ENCODE data around the gene R3HDM4. TPM values are rescaled to one million over a fixed set of nuclear protein-coding genes. Genes with fewer than 3 reads are reported as not detected.

R3HDM4 gene
- total RNA-seq, 5 donors from 2014 or later (not counting 1 experiment from before 2014, with no cell fraction given): 190 to 252 (median 220) TPM

- no peak overlapping the region for H3K4me3 ChIP-seq (ENCODE audit: control insufficient read depth in 1 of 2, extremely low read depth in 1 of 2, low read length in 1 of 2)
- no peak overlapping the region for H3K4me3 Mint-ChIP-seq
- ChIA-PET POLR2A (no interaction called here), CTCF (interaction anchor here in 1 of 2 donors (0.6 kb wide), 1 partner anchor 79 kb away, joined by 5 read pairs; no protein-coding TSS in a partner anchor)
- no peak overlapping the region for H3K27ac Mint-ChIP-seq
- peaks cover 2 to 27% of the 10 kb centered on the region in 2 experiments for H3K4me1 ChIP-seq (ENCODE audit: control insufficient read depth in 1 of 2, extremely low read depth in 1 of 2, insufficient read depth in 2 of 2, low read length in 2 of 2)
- H3K27me3 Mint-ChIP-seq: no peaks in the 10 kb centered on the region
- no peaks in the 10 kb centered on the region for H3K9me3 ChIP-seq
- 83% methylated on average over 15 of the region's 27 CpGs for whole genome bisulfite sequencing (ENCODE audit: insufficient coverage)
- DNase-seq: no peak
- H3K36me3 ChIP-seq (ENCODE audit: control insufficient read depth in 2 of 2, extremely low read depth in 1 of 2, insufficient read depth in 1 of 2, low read length in 1 of 2): no peaks in the 10 kb centered on the region
- ATAC-seq (replicated peaks in 1 of 4): no peak
- H3K9me3 Mint-ChIP-seq: no peaks in the 10 kb centered on the region
- H3K27ac ChIP-seq (ENCODE audit: low read length): no peak overlapping the region
- no peaks in the 10 kb centered on the region for H3K36me3 Mint-ChIP-seq
- H3K4me1 Mint-ChIP-seq: peaks cover 9 to 13% (median 12%) of the 10 kb centered on the region in 3 donors
- no peaks in the 10 kb centered on the region for H3K27me3 ChIP-seq (replicated peaks in 1 of 2; ENCODE audit: control insufficient read depth in 2 of 2, extremely low read depth in 1 of 2, insufficient read depth in 2 of 2, low read length in 1 of 2)
Measured at GRCh38 chr19:956766-957440, 43.9 kb upstream of the R3HDM4 start.

GRCh38 chr19:955803-956765 lies 43.1 kb upstream of the R3HDM4 start:
- no peaks in the 10 kb centered on the region for H3K27me3 Mint-ChIP-seq
- CTCF ChIA-PET: interaction anchor here in 1 of 2 donors (0.6 kb wide), 2 partner anchors 16 to 78 kb away, joined by 3 to 5 read pairs; no protein-coding TSS in a partner anchor
- no peak for ATAC-seq (replicated peaks in 1 of 4)
- Histone ChIP-seq H3K36me3 (ENCODE audit: control insufficient read depth in 2 of 2, extremely low read depth in 1 of 2, insufficient read depth in 1 of 2, low read length in 1 of 2) (no peaks in the 10 kb centered on the region), H3K9me3 (no peaks in the 10 kb centered on the region), H3K4me3 (ENCODE audit: control insufficient read depth in 1 of 2, extremely low read depth in 1 of 2, low read length in 1 of 2) (no peak overlapping the region), H3K27me3 (replicated peaks in 1 of 2; ENCODE audit: control insufficient read depth in 2 of 2, extremely low read depth in 1 of 2, insufficient read depth in 2 of 2, low read length in 1 of 2) (no peaks in the 10 kb centered on the region), H3K27ac (ENCODE audit: low read length) (no peak overlapping the region), H3K4me1 (ENCODE audit: control insufficient read depth in 1 of 2, extremely low read depth in 1 of 2, insufficient read depth in 2 of 2, low read length in 2 of 2) (peaks cover 2 to 28% of the 10 kb centered on the region in 2 experiments)
- no peak for DNase-seq
- peaks cover 9 to 18% (median 12%) of the 10 kb centered on the region in 3 donors for H3K4me1 Mint-ChIP-seq
- POLR2A ChIA-PET: no interaction called here
- H3K27ac Mint-ChIP-seq: no peak overlapping the region
- 97% methylated on average over 53 of the region's 55 CpGs for WGBS (ENCODE audit: insufficient coverage)
- H3K9me3 Mint-ChIP-seq: no peaks in the 10 kb centered on the region
- H3K36me3 Mint-ChIP-seq: no peaks in the 10 kb centered on the region
- no peak overlapping the region for H3K4me3 Mint-ChIP-seq

DNA sequence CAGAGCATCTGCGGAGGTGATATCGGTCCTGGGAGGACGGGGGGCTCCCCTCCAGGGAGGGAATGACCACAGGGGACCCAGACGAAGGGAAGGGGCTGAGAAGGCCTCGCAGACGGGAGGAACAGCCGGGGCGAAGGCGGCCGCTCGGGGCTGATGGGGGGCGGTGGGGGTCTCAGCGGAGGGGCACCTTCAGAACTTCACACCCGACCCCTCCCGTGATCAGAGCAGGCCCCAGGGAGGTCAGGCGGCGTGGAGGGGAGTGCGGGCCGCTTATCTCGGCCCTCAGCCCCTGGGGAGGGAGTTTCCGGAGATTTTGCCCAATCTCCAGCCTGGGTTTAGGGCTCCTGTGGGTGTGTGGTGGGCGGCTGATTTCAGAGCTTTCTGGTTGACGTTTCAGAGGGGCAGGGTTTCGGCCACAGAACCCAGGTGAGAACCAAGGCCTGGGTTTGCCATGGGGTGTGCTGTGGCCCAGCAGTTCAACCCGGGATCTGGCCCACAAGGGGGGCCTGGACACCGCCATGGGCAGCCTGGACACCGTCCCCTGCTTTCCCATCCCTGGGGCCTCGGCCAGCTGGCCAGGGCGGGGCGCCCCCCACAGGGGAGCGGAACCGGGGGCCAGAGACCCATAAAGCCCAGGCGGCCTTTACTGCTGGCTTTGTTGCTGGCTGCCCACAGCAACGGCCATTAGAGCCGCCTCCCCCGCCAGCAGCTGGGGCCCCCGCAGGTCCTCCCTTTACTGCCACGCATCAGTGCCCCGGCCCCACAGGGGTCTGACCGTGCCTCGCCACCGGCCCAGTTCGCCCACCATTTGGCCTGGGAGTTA lies 41.9 kb upstream of the R3HDM4 start:
- peaks cover 2 to 28% of the 10 kb centered on the region in 2 experiments for H3K4me1 ChIP-seq (ENCODE audit: control insufficient read depth in 1 of 2, extremely low read depth in 1 of 2, insufficient read depth in 2 of 2, low read length in 2 of 2)
- Mint-ChIP-seq H3K9me3 (no peaks in the 10 kb centered on the region), H3K36me3 (no peaks in the 10 kb centered on the region), H3K4me1 (peaks cover 9 to 18% (median 12%) of the 10 kb centered on the region in 3 donors), H3K4me3 (no peak overlapping the region), H3K27me3 (no peaks in the 10 kb centered on the region), H3K27ac (no peak overlapping the region)
- no peak overlapping the region for H3K4me3 ChIP-seq (ENCODE audit: control insufficient read depth in 1 of 2, extremely low read depth in 1 of 2, low read length in 1 of 2)
- no peaks in the 10 kb centered on the region for H3K27me3 ChIP-seq (replicated peaks in 1 of 2; ENCODE audit: control insufficient read depth in 2 of 2, extremely low read depth in 1 of 2, insufficient read depth in 2 of 2, low read length in 1 of 2)
- no peak for DNase-seq
- CTCF ChIA-PET: no interaction called here
- H3K27ac ChIP-seq (ENCODE audit: low read length): no peak overlapping the region
- POLR2A ChIA-PET: no interaction called here
- no peaks in the 10 kb centered on the region for H3K9me3 ChIP-seq
- ATAC-seq (replicated peaks in 1 of 4): no peak
- no peaks in the 10 kb centered on the region for H3K36me3 ChIP-seq (ENCODE audit: control insufficient read depth in 2 of 2, extremely low read depth in 1 of 2, insufficient read depth in 1 of 2, low read length in 1 of 2)
- 84% methylated on average over 41 of the region's 43 CpGs for WGBS (ENCODE audit: insufficient coverage)

DNA sequence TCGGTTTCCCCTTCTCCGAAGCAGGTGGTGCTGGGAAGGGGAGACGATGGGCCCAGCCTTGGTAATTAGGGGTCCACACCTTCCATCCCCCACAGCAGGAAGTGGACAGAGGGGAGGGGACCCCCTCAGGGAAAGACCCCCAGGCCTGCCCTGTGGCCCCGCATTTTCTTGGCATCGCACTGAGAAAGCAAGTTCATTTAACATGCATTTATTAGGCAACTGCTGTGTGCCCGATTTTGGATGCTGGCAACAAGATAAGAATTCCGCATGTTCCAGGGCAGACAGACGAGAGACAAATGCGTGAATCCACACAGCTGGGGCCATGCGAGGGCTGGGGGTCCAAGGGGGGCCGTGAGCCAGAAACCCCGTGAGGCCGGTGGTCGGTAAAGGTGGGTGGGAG lies 41.3 kb upstream of the R3HDM4 start:
- Histone ChIP-seq H3K4me3 (ENCODE audit: control insufficient read depth in 1 of 2, extremely low read depth in 1 of 2, low read length in 1 of 2) (no peak overlapping the region), H3K27ac (ENCODE audit: low read length) (no peak overlapping the region), H3K9me3 (no peaks in the 10 kb centered on the region), H3K4me1 (ENCODE audit: control insufficient read depth in 1 of 2, extremely low read depth in 1 of 2, insufficient read depth in 2 of 2, low read length in 2 of 2) (peaks cover 2 to 28% of the 10 kb centered on the region in 2 experiments), H3K36me3 (ENCODE audit: control insufficient read depth in 2 of 2, extremely low read depth in 1 of 2, insufficient read depth in 1 of 2, low read length in 1 of 2) (no peaks in the 10 kb centered on the region), H3K27me3 (replicated peaks in 1 of 2; ENCODE audit: control insufficient read depth in 2 of 2, extremely low read depth in 1 of 2, insufficient read depth in 2 of 2, low read length in 1 of 2) (no peaks in the 10 kb centered on the region)
- no peaks in the 10 kb centered on the region for H3K27me3 Mint-ChIP-seq
- DNase-seq: no peak
- H3K27ac Mint-ChIP-seq: no peak overlapping the region
- H3K4me1 Mint-ChIP-seq: peaks cover 9 to 18% (median 12%) of the 10 kb centered on the region in 3 donors
- H3K36me3 Mint-ChIP-seq: no peaks in the 10 kb centered on the region
- WGBS (ENCODE audit: insufficient coverage): 91% methylated on average over 11 of the region's 14 CpGs
- CTCF ChIA-PET: no interaction called here
- POLR2A ChIA-PET: no interaction called here
- H3K4me3 Mint-ChIP-seq: no peak overlapping the region
- no peak for ATAC-seq (replicated peaks in 1 of 4)
- no peaks in the 10 kb centered on the region for H3K9me3 Mint-ChIP-seq

- 67% methylated on average over 14 of the region's 33 CpGs for WGBS (ENCODE audit: insufficient coverage)
- Histone ChIP-seq H3K9me3 (no peaks in the 10 kb centered on the region), H3K36me3 (ENCODE audit: control insufficient read depth in 2 of 2, extremely low read depth in 1 of 2, insufficient read depth in 1 of 2, low read length in 1 of 2) (no peaks in the 10 kb centered on the region), H3K27ac (ENCODE audit: low read length) (no peak overlapping the region), H3K4me1 (ENCODE audit: control insufficient read depth in 1 of 2, extremely low read depth in 1 of 2, insufficient read depth in 2 of 2, low read length in 2 of 2) (peaks cover 2 to 28% of the 10 kb centered on the region in 2 experiments), H3K4me3 (ENCODE audit: control insufficient read depth in 1 of 2, extremely low read depth in 1 of 2, low read length in 1 of 2) (peak overlapping the region in 1 of 2 donors; percentile 46), H3K27me3 (replicated peaks in 1 of 2; ENCODE audit: control insufficient read depth in 2 of 2, extremely low read depth in 1 of 2, insufficient read depth in 2 of 2, low read length in 1 of 2) (no peaks in the 10 kb centered on the region)
- ChIA-PET POLR2A (no interaction called here), CTCF (no interaction called here)
- Mint-ChIP-seq H3K9me3 (no peaks in the 10 kb centered on the region), H3K36me3 (no peaks in the 10 kb centered on the region), H3K27ac (peak overlapping the region in 1 of 2 donors; percentile 22), H3K4me3 (peak overlapping the region in 2 of 3 donors; percentile 46 to 57), H3K27me3 (no peaks in the 10 kb centered on the region), H3K4me1 (peaks cover 9 to 14% (median 9%) of the 10 kb centered on the region in 3 donors)
- ATAC-seq (replicated peaks in 1 of 4) (no peak), DNase-seq (no peak)
Measured at GRCh38 chr19:953445-954271, 40.6 kb upstream of the R3HDM4 start.

Measured in T-cell (primary cell).